Psoas muscle (tissue), 8 donors: Measurements from ENCODE around the gene UROC1. TPM values are rescaled to one million over a fixed set of nuclear protein-coding genes. Genes with fewer than 3 reads are reported as not detected.

Experiments used
- ATAC-seq, 4 donors: fragments of 200-7000 bp; cut with Tn5 transposase; one replicate each; pipeline ENCODE4 v1.9.1; 2020; ENCODE audit warnings: moderate library complexity in 3 of 4, mild to moderate bottlenecking in 2 of 4
- DNase-seq, 2 donors: peaks; one replicate each; pipeline ENCODE4 v3.0.0-alpha.2; 2020
- H3K27ac ChIP-seq: fragments of 200-600 bp; one replicate; pipeline ENCODE4 v1.8.0; 2022
- H3K27me3 ChIP-seq, 3 donors: fragments of 200-600 bp in 1 of 3; one replicate each; pipeline versions ENCODE4 v1.6.1 to v1.8.0; 2013 to 2022; ENCODE audit warnings: low read length in 2 of 3, mild to moderate bottlenecking in 2 of 3, moderate library complexity in 1 of 3; ENCODE audit not compliant: insufficient read depth in 3 of 3
- H3K36me3 ChIP-seq, 2 donors: fragments of 200-600 bp in 1 of 2; one replicate each; pipeline versions ENCODE4 v1.6.1 to v1.8.0; 2013 to 2022; ENCODE audit warnings: low read depth in 1 of 2, mild to moderate bottlenecking in 1 of 2, moderate library complexity in 1 of 2; ENCODE audit not compliant: insufficient read depth in 1 of 2
- H3K4me1 ChIP-seq: fragments of 200-600 bp; one replicate; pipeline ENCODE4 v1.8.0; 2022
- H3K4me3 ChIP-seq: fragments of 200-600 bp; one replicate; pipeline ENCODE4 v1.8.0; 2022; ENCODE audit warnings: mild to moderate bottlenecking
- H3K9me3 ChIP-seq: fragments of 200-600 bp; one replicate; pipeline ENCODE4 v1.8.0; 2022
- CTCF ChIP-seq: fragments of 200-600 bp; IDR thresholded peaks from one replicate; pipeline ENCODE4 v1.8.0; 2022; ENCODE audit warnings: antibody characterized with exemption
- WGBS, 3 donors: extraction: QIAGEN DNeasy Blood & Tissue Kit; methylation state at CpG; one replicate each; pipeline versions ENCODE4 v1.1.6 to v1.1.7; 2013; 5-methylcytosine and 5-hydroxymethylcytosine counted together
- intact Hi-C, 2 donors: fragments of 100-400 bp; cut with DNase I; formaldehyde crosslinking; loops; one replicate each; pipeline versions ENCODE4 v1.11.0 to v1.14.2; 2022
- polyA plus RNA-seq, 3 donors: library from polyadenylated mRNA; stranded (reverse); fragments of 200-250 nt; gene quantifications; one replicate each; pipeline ENCODE4 v1.2.3, GENCODE V29; 2013
- total RNA-seq, 4 donors: library from RNA; stranded (reverse); fragmentation: NEBNext Ultra II Directional in 2 of 4; extraction: Animal tissue kit (Norgen Biotek cat#: 25700) in 2 of 4; gene quantifications; one replicate each; pipeline versions ENCODE4 v1.2.1 to v1.2.4, GENCODE V29; 2021 to 2023
- donor health status: healthy with polysubstance abuse.
- donor health status: DM: no; HTN: no; CAD: no; lungs with moderate emphysema.
- donor health status: Bipolar disorder and iron deficiency.
- donor health status: healthy.
- donor health status: DM: yes; HTN: yes; CAD: no.
- donor health status: DM: no; HTN: no; CAD: no.
- donor health status: DM: no; HTN: no; CAD: no.
- donor health status: DM: yes; HTN: yes; CAD: no.

Gene UROC1
- total and polyA plus RNA-seq, 7 donors: 0.03 to 0.13 (median 0.08) TPM; not detected in 4

GRCh38 chr3:126526668-126527005, 9.1 kb upstream of the UROC1 start:
- no peaks in the 10 kb centered on the region for H3K9me3 ChIP-seq
- WGBS, 3 donors: 86 to 92% (median 90%) methylated on average over 7 of the region's 7 CpGs
- H3K36me3 ChIP-seq: no peaks in the 10 kb centered on the region
- peaks cover 0 to 4% (median 0%) of the 10 kb centered on the region in 3 donors for H3K27me3 ChIP-seq
- TF ChIP-seq CTCF: no peak
- peaks cover 3% of the 10 kb centered on the region for H3K4me1 ChIP-seq
- H3K4me3 ChIP-seq: no peak overlapping the region
- intact Hi-C loops: loop anchor here (10.0 kb wide), 2 partner anchors 128 to 1018 kb away; partner anchors contain the start of gene TXNRD3 (in 1 of the 2)
- DNase-seq (peak in 1 of 2 donors; percentile 25), ATAC-seq (no peak)
- H3K27ac ChIP-seq: no peak overlapping the region

GRCh38 chr3:126525853-126526667, 8.5 kb upstream of the UROC1 start:
- ATAC-seq (no peak), DNase-seq (peak in 1 of 2 donors; percentile 35)
- 91 to 92% (median 92%) methylated on average over 7 to 8 of the region's 8 CpGs for WGBS, 3 donors
- no peak for TF ChIP-seq CTCF
- Histone ChIP-seq H3K36me3 (no peaks in the 10 kb centered on the region), H3K4me1 (peaks cover 3% of the 10 kb centered on the region), H3K27ac (no peak overlapping the region), H3K9me3 (no peaks in the 10 kb centered on the region), H3K4me3 (no peak overlapping the region), H3K27me3 (peaks cover 0 to 4% (median 0%) of the 10 kb centered on the region in 3 donors)
- intact Hi-C loops: loop anchor here (10.0 kb wide), 2 partner anchors 129 to 1019 kb away; partner anchors contain the start of gene TXNRD3 (in 1 of the 2)

- Histone ChIP-seq H3K4me1 (peaks cover 3% of the 10 kb centered on the region), H3K9me3 (no peaks in the 10 kb centered on the region), H3K27me3 (peaks cover 0 to 4% (median 0%) of the 10 kb centered on the region in 3 donors), H3K36me3 (no peaks in the 10 kb centered on the region), H3K27ac (no peak overlapping the region), H3K4me3 (no peak overlapping the region)
- no peak for ATAC-seq
- WGBS, 3 donors: 81 to 88% (median 84%) methylated on average over 12 of the region's 12 CpGs
- no peak for TF ChIP-seq CTCF
- intact Hi-C loops: loop anchor here (10.0 kb wide), 2 partner anchors 130 to 1020 kb away; partner anchors contain the start of gene TXNRD3 (in 1 of the 2)
- peak in 1 of 2 donors; percentile 32 for DNase-seq
Measured at GRCh38 chr3:126525091-126525852, 7.7 kb upstream of the UROC1 start.

GRCh38 chr3:126524429-126524988, 6.9 kb upstream of the UROC1 start:
- peaks cover 3% of the 10 kb centered on the region for H3K4me1 ChIP-seq
- no peak for TF ChIP-seq CTCF
- H3K27ac ChIP-seq: no peak overlapping the region
- no peaks in the 10 kb centered on the region for H3K9me3 ChIP-seq
- WGBS, 3 donors: 12 to 13% (median 12%) methylated on average over 19 to 31 of the region's 31 CpGs
- DNase-seq (peak in 1 of 2 donors; percentile 54), ATAC-seq (peak in 3 of 4 donors; percentile 8 to 22 (median 17))
- peaks cover 0 to 4% (median 0%) of the 10 kb centered on the region in 3 donors for H3K27me3 ChIP-seq
- intact Hi-C loops: loop anchor here (5.0 to 10.0 kb wide), 4 partner anchors 130 to 1023 kb away; partner anchors contain the start of gene TXNRD3 (in 1 of the 2)
- peak overlapping the region; percentile 65 for H3K4me3 ChIP-seq
- no peaks in the 10 kb centered on the region for H3K36me3 ChIP-seq
